Stimulated activated CD8-positive, alpha-beta memory T cell treated with anti-CD3 and anti-CD28 coated beads, Interleukin-4, amount 100 ng/mL, for 1 hour (primary cell): Measurements from ENCODE around the gene OTUD6A.

Experiments
- DNase-seq, 2 donors: peaks; one replicate each; pipeline ENCODE4 v3.0.0-alpha.2; 2020; ENCODE audit warnings: low read depth in 2 of 2, low spot score in 1 of 2

Gene OTUD6A

GRCh38 chrX:70062076-70062475 is at the start of gene OTUD6A:
Gene OTUD6A (plus strand): TSS chrX:70062457. CDS start chrX:70062525, 68 bp downstream.
- no peak for DNase-seq

GRCh38 chrX:70012756-70013155 is 49.5 kb upstream of the OTUD6A start:
- DNase-seq, result no peak

GRCh38 chrX:70013466-70014381 is 48.5 kb upstream of the OTUD6A start:
- no peak for DNase-seq

- no peak for DNase-seq
These were observed 45.7 kb upstream of the OTUD6A start for GRCh38 chrX:70016513-70016912.

GRCh38 chrX:70022616-70023015 is 39.6 kb upstream of the OTUD6A start:
- DNase-seq, result no peak

- DNase-seq, result no peak
These were observed 36.8 kb upstream of the OTUD6A start for GRCh38 chrX:70025464-70025863.

- no peak for DNase-seq
These were observed 36.0 kb upstream of the OTUD6A start for GRCh38 chrX:70026112-70026850.

- DNase-seq, result no peak
These were observed 35.4 kb upstream of the OTUD6A start for GRCh38 chrX:70026851-70027200.

- no peak for DNase-seq
These were observed 32.4 kb upstream of the OTUD6A start for GRCh38 chrX:70029863-70030262.

GRCh38 chrX:70030301-70030767 is 31.9 kb upstream of the OTUD6A start:
- no peak for DNase-seq

GRCh38 chrX:70032792-70033191 is 29.5 kb upstream of the OTUD6A start:
- no peak for DNase-seq

- no peak for DNase-seq
These were observed 28.8 kb upstream of the OTUD6A start for GRCh38 chrX:70033348-70034051.

- DNase-seq, result no peak
These were observed 27.6 kb upstream of the OTUD6A start for GRCh38 chrX:70034646-70035045.

GRCh38 chrX:70038515-70038914 is 23.7 kb upstream of the OTUD6A start:
- DNase-seq, result no peak

- no peak for DNase-seq
These were observed 23.3 kb upstream of the OTUD6A start for GRCh38 chrX:70038951-70039350.

- DNase-seq, result no peak
These were observed 22.5 kb upstream of the OTUD6A start for GRCh38 chrX:70039758-70040157.

- DNase-seq, result no peak
These were observed 20.3 kb upstream of the OTUD6A start for GRCh38 chrX:70041993-70042392.

- DNase-seq, result no peak
These were observed 19.6 kb upstream of the OTUD6A start for GRCh38 chrX:70042399-70043371.

- DNase-seq, result no peak
These were observed 18.6 kb upstream of the OTUD6A start for GRCh38 chrX:70043685-70044084.

- DNase-seq, result no peak
These were observed 17.6 kb upstream of the OTUD6A start for GRCh38 chrX:70044541-70045245.
